ENCODE data around the gene PDP2. TPM values are rescaled to one million over a fixed set of nuclear protein-coding genes. Genes with fewer than 3 reads are reported as not detected.

PDP2 gene
- polyA plus RNA-seq, 1 of the 3 experiments (the other 2 are of a cell fraction), result 4.7 TPM

DNA sequence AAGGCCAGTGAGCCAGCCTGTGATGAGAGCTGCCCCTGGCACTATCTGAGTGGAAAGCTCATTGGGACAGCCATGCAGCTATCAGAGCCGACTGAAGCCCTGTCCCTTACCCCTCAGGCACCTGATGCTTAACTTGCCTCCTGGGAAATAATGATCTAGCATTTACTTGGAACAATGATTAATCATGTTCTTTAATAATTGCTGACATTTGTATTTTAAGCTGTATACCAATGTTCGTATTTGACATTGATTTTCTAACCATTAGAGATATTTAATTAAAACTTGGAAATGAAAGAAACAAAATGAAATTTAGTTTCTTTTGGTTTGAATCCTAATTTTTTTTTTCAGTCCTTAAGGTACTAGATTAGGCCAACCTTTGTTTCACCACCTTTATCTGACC, 10.5 kb downstream of the PDP2 start (continued):
- TF ChIP-seq EP300 (IDR thresholded peaks at IDR 0.05; ENCODE audit: borderline replicate concordance in 1 of 2, low read depth in 1 of 2, low read length in 1 of 2) (no peak), MEF2A (IDR thresholded peaks at IDR 0.05; ENCODE audit: borderline replicate concordance, low read depth) (no peak), NRF1 (IDR thresholded peaks at IDR 0.05; ENCODE audit: low read depth, low read length) (no peak), JUND (IDR thresholded peaks at IDR 0.05) (no peak), RAD21 (IDR thresholded peaks at IDR 0.05; ENCODE audit: low read length) (no peak), TCF12 (IDR thresholded peaks at IDR 0.05) (no peak), TEAD4 (IDR thresholded peaks at IDR 0.05; ENCODE audit: borderline replicate concordance, insufficient read depth) (no peak)
- TF ChIP-seq, protein P1, sequence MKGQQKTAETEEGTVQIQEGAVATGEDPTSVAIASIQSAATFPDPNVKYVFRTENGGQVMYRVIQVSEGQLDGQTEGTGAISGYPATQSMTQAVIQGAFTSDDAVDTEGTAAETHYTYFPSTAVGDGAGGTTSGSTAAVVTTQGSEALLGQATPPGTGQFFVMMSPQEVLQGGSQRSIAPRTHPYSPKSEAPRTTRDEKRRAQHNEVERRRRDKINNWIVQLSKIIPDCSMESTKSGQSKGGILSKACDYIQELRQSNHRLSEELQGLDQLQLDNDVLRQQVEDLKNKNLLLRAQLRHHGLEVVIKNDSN (IDR thresholded peaks at IDR 0.05; ENCODE audit: borderline replicate concordance, low read depth), result no peak

DNA sequence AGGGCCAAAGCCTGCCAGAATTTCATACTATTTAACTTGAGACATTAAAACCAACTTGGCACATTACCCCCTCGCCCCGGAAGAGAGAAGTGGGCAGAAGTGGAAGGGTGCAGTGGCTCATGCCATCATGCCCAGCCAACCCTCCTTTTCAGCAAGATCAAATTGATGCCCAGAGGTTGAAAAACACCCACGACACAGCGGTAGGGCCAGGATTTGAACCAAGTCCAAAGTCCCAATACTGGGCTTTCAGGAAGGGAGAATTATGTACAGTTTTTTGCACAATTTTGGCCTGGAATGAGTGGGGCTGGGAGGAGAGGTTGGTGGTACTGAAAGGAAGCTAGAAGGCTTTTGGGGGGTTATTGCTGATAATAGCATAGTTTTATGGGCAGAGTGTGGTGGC, 11.0 kb downstream of the PDP2 start:
- no peaks in the 10 kb centered on the region for H3K79me2 ChIP-seq (ENCODE audit: insufficient read depth)
- peaks cover 0 to 7% of the 10 kb centered on the region in 2 experiments; a peak in 1 of 4 replicates for H3K4me1 ChIP-seq (ENCODE audit: control insufficient read depth in 1 of 2, insufficient read depth in 2 of 2, low read depth in 1 of 2, low read length in 1 of 2)
- TF ChIP-seq, protein P2, sequence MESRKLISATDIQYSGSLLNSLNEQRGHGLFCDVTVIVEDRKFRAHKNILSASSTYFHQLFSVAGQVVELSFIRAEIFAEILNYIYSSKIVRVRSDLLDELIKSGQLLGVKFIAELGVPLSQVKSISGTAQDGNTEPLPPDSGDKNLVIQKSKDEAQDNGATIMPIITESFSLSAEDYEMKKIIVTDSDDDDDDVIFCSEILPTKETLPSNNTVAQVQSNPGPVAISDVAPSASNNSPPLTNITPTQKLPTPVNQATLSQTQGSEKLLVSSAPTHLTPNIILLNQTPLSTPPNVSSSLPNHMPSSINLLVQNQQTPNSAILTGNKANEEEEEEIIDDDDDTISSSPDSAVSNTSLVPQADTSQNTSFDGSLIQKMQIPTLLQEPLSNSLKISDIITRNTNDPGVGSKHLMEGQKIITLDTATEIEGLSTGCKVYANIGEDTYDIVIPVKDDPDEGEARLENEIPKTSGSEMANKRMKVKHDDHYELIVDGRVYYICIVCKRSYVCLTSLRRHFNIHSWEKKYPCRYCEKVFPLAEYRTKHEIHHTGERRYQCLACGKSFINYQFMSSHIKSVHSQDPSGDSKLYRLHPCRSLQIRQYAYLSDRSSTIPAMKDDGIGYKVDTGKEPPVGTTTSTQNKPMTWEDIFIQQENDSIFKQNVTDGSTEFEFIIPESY (IDR thresholded peaks at IDR 0.05; ENCODE audit: borderline replicate concordance, low read depth), result no peak
- TF ChIP-seq MEF2A (IDR thresholded peaks at IDR 0.05; ENCODE audit: borderline replicate concordance, low read depth) (no peak), RFX5 (IDR thresholded peaks at IDR 0.05; ENCODE audit: low read length) (no peak), YY1 (IDR thresholded peaks at IDR 0.05; ENCODE audit: low read depth) (no peak), TAF1 (IDR thresholded peaks at IDR 0.05; ENCODE audit: borderline replicate concordance, low read depth, low read length) (no peak), GATA2 (CRISPR knock-in tag; IDR thresholded peaks at IDR 0.05) (no peak)
- TF ChIP-seq, protein P3, sequence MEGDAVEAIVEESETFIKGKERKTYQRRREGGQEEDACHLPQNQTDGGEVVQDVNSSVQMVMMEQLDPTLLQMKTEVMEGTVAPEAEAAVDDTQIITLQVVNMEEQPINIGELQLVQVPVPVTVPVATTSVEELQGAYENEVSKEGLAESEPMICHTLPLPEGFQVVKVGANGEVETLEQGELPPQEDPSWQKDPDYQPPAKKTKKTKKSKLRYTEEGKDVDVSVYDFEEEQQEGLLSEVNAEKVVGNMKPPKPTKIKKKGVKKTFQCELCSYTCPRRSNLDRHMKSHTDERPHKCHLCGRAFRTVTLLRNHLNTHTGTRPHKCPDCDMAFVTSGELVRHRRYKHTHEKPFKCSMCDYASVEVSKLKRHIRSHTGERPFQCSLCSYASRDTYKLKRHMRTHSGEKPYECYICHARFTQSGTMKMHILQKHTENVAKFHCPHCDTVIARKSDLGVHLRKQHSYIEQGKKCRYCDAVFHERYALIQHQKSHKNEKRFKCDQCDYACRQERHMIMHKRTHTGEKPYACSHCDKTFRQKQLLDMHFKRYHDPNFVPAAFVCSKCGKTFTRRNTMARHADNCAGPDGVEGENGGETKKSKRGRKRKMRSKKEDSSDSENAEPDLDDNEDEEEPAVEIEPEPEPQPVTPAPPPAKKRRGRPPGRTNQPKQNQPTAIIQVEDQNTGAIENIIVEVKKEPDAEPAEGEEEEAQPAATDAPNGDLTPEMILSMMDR (IDR thresholded peaks at IDR 0.05), result no peak
- TF ChIP-seq, protein P4, sequence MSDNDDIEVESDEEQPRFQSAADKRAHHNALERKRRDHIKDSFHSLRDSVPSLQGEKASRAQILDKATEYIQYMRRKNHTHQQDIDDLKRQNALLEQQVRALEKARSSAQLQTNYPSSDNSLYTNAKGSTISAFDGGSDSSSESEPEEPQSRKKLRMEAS (IDR thresholded peaks at IDR 0.05; ENCODE audit: low read depth), result no peak
- H3F3A ChIP-seq (replicated peaks; ENCODE audit: insufficient read depth), result peaks cover 3% of the 10 kb centered on the region
- ChIA-PET CTCF (interaction anchor here (0.8 to 8.5 kb wide), 7 partner anchors 9 to 264 kb away, joined by 3 to 174 read pairs (median 4); partner anchors contain the start of genes CDH16, CES3 and RRAD), POLR2A (no interaction called here)
- no peaks in the 10 kb centered on the region for H4K20me1 ChIP-seq (ENCODE audit: insufficient read depth)
- no peaks in the 10 kb centered on the region for H3K9me3 ChIP-seq
- no peak overlapping the region for H3K4me3 ChIP-seq (ENCODE audit: low read depth in 2 of 2, low read length in 1 of 2)
- H3K27me3 ChIP-seq (ENCODE audit: insufficient read depth), result no peaks in the 10 kb centered on the region
- H3K4me2 ChIP-seq, result no peak overlapping the region
- H2AFZ ChIP-seq (ENCODE audit: low read depth), result no peak overlapping the region
- no peak overlapping the region for H3K27ac ChIP-seq (ENCODE audit: low read depth in 2 of 2, low read length in 1 of 2)
- 92% methylated on average over 4 of the region's 4 CpGs for WGBS (ENCODE audit: low lambda C conversion rate)
- H3K36me3 ChIP-seq (replicated peaks in 1 of 2; ENCODE audit: control insufficient read depth in 1 of 2, insufficient read depth in 2 of 2, low read length in 1 of 2), result peaks cover 0 to 4% of the 10 kb centered on the region in 2 experiments
- DNase-seq, result no peak
- no peak overlapping the region for H3K9ac ChIP-seq
- no peaks in the 10 kb centered on the region for H3K9me2 ChIP-seq
